Mucosa of stomach (tissue), 1 donor: Measurements from ENCODE around the gene MAN2A1.

Experiments
- H3K27me3 ChIP-seq: one replicate; pipeline ENCODE4 v1.7.0; 2013; ENCODE audit warnings: mild to moderate bottlenecking, low read length; ENCODE audit not compliant: control insufficient read depth, insufficient read depth
- H3K36me3 ChIP-seq: one replicate; pipeline ENCODE4 v1.7.0; 2013; ENCODE audit warnings: low read length; ENCODE audit not compliant: control insufficient read depth, insufficient read depth
- H3K4me1 ChIP-seq: one replicate; pipeline ENCODE4 v1.7.0; 2013; ENCODE audit warnings: mild to moderate bottlenecking, low read length; ENCODE audit not compliant: control insufficient read depth, insufficient read depth
- H3K4me3 ChIP-seq: one replicate; pipeline ENCODE4 v1.7.0; 2013; ENCODE audit warnings: low read length
- H3K9ac ChIP-seq: one replicate; pipeline ENCODE4 v1.7.0; 2013; ENCODE audit warnings: mild to moderate bottlenecking, low read length, moderate library complexity
- H3K9me3 ChIP-seq: one replicate; pipeline ENCODE4 v1.7.0; 2013; ENCODE audit warnings: mild to moderate bottlenecking, low read length, moderate library complexity; ENCODE audit not compliant: control insufficient read depth
- donor health status: Pancreatic carcinoma.

Gene MAN2A1

DNA sequence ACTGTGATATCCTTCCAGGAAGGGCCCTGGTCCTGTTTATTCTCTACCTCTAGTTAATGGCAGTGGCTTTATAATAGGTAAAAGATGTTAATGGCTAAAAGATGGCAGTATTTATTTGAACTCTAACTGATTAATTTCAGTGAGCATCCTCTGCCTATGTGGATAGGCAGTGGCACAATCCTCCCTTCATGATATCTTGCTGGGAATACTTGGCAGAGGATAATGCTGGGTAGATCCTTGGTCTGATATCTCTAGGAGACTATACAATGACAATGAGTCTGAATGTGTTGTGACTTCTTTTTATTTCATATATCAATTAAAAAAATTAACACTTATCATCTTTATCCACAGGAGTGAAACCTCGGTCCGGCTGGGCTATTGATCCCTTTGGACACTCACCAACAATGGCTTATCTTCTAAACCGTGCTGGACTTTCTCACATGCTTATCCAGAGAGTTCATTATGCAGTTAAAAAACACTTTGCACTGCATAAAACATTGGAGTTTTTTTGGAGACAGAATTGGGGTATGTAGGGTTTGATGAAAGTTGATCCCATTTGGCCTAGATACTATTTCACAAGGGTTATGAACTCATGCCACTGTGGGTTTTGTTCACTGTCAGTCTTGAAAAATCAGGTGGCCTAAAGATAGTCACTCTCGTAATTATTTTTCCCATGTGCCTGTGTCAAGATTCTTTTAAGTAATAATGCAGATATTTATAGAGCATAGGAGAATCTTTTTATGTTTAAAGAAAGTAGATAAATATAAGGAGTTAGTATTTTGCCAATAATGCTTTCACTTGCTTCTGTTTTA is 77.7 kb downstream of the MAN2A1 start:
- Histone ChIP-seq H3K36me3 (no peaks in the 10 kb centered on the region), H3K27me3 (no peaks in the 10 kb centered on the region)

GRCh38 chr5:109767997-109768396 is 78.3 kb downstream of the MAN2A1 start:
- H3K4me1 ChIP-seq = no peaks in the 10 kb centered on the region
- no peak overlapping the region for H3K4me3 ChIP-seq
- no peaks in the 10 kb centered on the region for H3K9me3 ChIP-seq
- no peaks in the 10 kb centered on the region for H3K36me3 ChIP-seq
- H3K9ac ChIP-seq = no peak overlapping the region
- H3K27me3 ChIP-seq = no peaks in the 10 kb centered on the region

More for the DNA sequence above, 77.7 kb downstream of the MAN2A1 start:
- Histone ChIP-seq H3K4me1 (no peaks in the 10 kb centered on the region), H3K9me3 (no peaks in the 10 kb centered on the region), H3K4me3 (no peak overlapping the region), H3K9ac (no peak overlapping the region)

DNA sequence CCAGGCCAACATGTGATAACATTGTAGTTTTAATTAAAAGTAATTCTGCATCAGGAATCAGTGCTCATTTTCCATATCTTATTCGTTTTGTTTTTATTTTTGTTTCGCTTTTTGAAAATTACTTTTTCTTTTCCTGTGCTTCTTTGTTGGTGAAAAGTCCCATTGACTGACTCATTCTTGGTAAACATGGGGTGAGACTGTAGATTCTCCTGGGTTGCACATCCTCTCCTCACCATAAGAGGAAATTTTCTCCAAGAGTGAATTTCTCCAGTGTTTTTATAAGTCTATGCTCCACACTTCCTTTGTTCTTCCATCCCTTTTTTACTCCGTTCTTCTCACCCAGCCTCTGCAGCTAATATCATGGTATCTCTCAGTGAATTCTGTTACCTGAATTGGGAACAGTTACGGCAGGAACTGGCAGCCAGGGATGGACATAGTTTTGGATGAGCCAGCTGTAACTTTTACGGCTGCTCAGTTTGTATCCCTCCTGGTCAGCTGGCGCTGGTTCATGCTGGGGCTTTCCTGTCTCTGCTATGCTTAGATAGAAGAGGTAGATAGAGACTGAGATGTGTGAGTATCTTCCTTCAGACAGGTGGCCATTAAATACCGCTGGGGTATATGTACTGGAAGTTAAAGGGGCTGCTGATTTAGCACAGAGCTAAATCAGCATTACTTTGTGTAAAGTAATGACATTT is 80.0 kb downstream of the MAN2A1 start:
- no peaks in the 10 kb centered on the region for H3K4me1 ChIP-seq
- no peak overlapping the region for H3K9ac ChIP-seq
- no peaks in the 10 kb centered on the region for H3K36me3 ChIP-seq
- no peaks in the 10 kb centered on the region for H3K27me3 ChIP-seq
- H3K4me3 ChIP-seq = no peak overlapping the region
- H3K9me3 ChIP-seq = no peaks in the 10 kb centered on the region

GRCh38 chr5:109775130-109775529 is 85.4 kb downstream of the MAN2A1 start:
- H3K9ac ChIP-seq = no peak overlapping the region

DNA sequence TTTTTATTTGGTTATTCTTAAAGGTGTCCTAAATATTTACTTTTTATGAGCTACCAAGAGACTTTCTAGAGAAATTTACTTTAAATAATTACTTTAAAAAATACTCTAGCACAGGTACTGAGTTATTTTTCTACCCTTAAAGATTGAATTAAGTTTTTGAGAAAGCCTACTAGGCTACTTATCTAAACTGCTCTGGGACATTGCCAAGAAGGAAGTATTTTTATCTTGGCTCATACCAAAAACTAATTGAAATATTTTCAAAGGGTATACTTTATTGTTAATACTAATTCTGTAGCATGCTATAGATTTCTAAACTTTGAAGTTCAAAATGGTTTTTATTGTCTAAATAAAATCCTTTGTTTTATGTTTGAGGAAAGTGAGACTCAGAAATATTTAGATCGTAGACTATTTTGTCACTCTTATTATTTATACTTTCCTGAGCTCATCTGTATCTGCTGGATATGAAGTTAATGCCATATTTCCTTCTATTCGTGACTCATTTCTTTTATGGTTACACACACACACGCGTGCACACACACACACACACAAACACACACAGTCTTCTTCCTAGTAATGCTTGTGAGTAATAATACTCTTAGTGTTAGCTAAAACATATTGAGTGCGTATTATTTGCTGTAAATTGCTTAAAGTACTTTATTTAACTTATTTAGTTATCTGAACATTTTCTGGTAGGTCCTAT is 89.5 kb downstream of the MAN2A1 start:
- Histone ChIP-seq H3K36me3 (no peaks in the 10 kb centered on the region), H3K4me1 (peaks cover 8% of the 10 kb centered on the region), H3K27me3 (no peaks in the 10 kb centered on the region), H3K9ac (no peak overlapping the region), H3K9me3 (no peaks in the 10 kb centered on the region), H3K4me3 (no peak overlapping the region)

More at GRCh38 chr5:109775130-109775529, 85.4 kb downstream of the MAN2A1 start:
- Histone ChIP-seq H3K4me1 (peaks cover 8% of the 10 kb centered on the region), H3K9me3 (no peaks in the 10 kb centered on the region), H3K27me3 (no peaks in the 10 kb centered on the region), H3K4me3 (no peak overlapping the region), H3K36me3 (no peaks in the 10 kb centered on the region)

GRCh38 chr5:109784687-109785086 is 95.0 kb downstream of the MAN2A1 start:
- Histone ChIP-seq H3K4me3 (no peak overlapping the region), H3K9me3 (no peaks in the 10 kb centered on the region), H3K36me3 (no peaks in the 10 kb centered on the region), H3K9ac (no peak overlapping the region), H3K4me1 (no peaks in the 10 kb centered on the region), H3K27me3 (no peaks in the 10 kb centered on the region)

GRCh38 chr5:109786206-109786855 is 96.6 kb downstream of the MAN2A1 start:
- Histone ChIP-seq H3K9me3 (no peaks in the 10 kb centered on the region), H3K9ac (no peak overlapping the region), H3K27me3 (no peaks in the 10 kb centered on the region), H3K4me3 (no peak overlapping the region), H3K4me1 (no peaks in the 10 kb centered on the region), H3K36me3 (no peaks in the 10 kb centered on the region)

DNA sequence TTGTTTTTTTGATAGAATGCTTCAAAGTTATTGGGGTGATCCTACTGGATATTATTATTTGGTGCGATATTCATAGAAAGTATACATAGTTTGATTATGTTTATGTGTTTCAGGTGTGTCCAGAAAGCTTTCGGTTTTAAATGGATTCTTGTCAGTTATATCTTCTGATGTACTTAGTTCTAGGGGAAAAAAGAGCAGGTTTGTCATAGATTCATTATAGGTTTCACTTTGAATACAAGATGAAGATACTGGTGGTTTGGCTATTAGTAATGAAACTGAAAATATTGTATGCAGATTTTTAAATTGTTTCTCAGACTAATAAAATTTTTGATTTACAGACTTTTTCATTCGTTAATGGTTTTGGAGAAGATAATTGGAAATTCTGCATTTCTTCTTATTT is 98.9 kb downstream of the MAN2A1 start:
- H3K9ac ChIP-seq = no peak overlapping the region
- H3K4me3 ChIP-seq = no peak overlapping the region
- no peaks in the 10 kb centered on the region for H3K36me3 ChIP-seq
- no peaks in the 10 kb centered on the region for H3K9me3 ChIP-seq
- H3K27me3 ChIP-seq = no peaks in the 10 kb centered on the region
- no peaks in the 10 kb centered on the region for H3K4me1 ChIP-seq

- no peaks in the 10 kb centered on the region for H3K36me3 ChIP-seq
- H3K27me3 ChIP-seq = no peaks in the 10 kb centered on the region
- no peaks in the 10 kb centered on the region for H3K9me3 ChIP-seq
- no peak overlapping the region for H3K4me3 ChIP-seq
- H3K9ac ChIP-seq = no peak overlapping the region
- no peaks in the 10 kb centered on the region for H3K4me1 ChIP-seq
These were observed 102.9 kb downstream of the MAN2A1 start for GRCh38 chr5:109792613-109793012.

DNA sequence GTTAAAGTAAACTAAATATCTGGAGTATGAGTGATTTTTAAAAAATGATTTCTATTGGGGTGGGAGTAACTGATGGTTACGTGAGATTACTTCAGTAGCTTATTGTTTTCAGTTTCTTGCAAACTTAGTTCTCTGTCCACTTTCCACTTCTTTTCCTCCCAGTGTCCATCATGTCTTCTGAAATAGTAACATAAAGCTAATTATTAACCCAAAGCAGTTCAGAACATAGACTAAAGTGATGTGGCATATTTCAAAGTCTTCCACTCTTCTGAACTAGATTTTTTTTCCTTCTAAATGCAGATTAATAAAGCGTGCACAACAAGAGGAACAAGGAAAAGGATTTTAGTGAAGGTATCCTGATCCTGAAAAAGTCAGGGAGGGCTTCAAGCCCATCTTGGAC is 114.1 kb downstream of the MAN2A1 start:
- H3K9ac ChIP-seq = no peak overlapping the region
- no peaks in the 10 kb centered on the region for H3K36me3 ChIP-seq
- no peaks in the 10 kb centered on the region for H3K4me1 ChIP-seq
- no peaks in the 10 kb centered on the region for H3K9me3 ChIP-seq
- H3K4me3 ChIP-seq = no peak overlapping the region
- no peaks in the 10 kb centered on the region for H3K27me3 ChIP-seq

GRCh38 chr5:109805472-109805871 is 115.7 kb downstream of the MAN2A1 start:
- no peaks in the 10 kb centered on the region for H3K27me3 ChIP-seq
- H3K4me3 ChIP-seq = no peak overlapping the region
- no peaks in the 10 kb centered on the region for H3K4me1 ChIP-seq
- H3K9me3 ChIP-seq = no peaks in the 10 kb centered on the region
- no peaks in the 10 kb centered on the region for H3K36me3 ChIP-seq
- no peak overlapping the region for H3K9ac ChIP-seq

DNA sequence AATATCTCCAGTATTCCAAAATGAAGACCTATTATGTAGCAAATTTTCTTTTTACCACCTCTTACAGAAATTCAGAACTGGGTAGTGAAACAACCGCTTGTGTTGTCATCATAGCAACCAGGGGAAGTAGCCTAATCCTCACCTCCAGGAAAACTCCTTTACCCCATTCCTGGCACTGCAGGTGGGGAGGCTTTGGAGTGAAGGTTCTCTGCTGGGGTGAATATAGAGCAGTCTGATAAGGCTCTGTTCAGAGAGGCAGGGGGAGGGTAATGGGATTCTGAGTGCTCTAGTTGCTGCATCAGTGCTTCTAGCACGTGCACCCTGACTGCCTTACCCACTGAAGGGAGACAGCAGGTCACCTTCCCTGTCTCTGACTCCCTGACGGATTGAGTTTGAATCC is 116.2 kb downstream of the MAN2A1 start:
- Histone ChIP-seq H3K9ac (no peak overlapping the region), H3K4me3 (no peak overlapping the region), H3K27me3 (no peaks in the 10 kb centered on the region)

More for the DNA sequence above, 116.2 kb downstream of the MAN2A1 start:
- no peaks in the 10 kb centered on the region for H3K4me1 ChIP-seq
- no peaks in the 10 kb centered on the region for H3K36me3 ChIP-seq
- no peaks in the 10 kb centered on the region for H3K9me3 ChIP-seq
